K562 (cell line): ENCODE data around the gene PEX10. TPM values are rescaled to one million over a fixed set of nuclear protein-coding genes. Genes with fewer than 3 reads are reported as not detected.
A peak's percentile ranks its signal among the peaks of the same experiment; 100 is the strongest.

ENCODE experiments used
- CCNT2 ChIP-seq: IDR thresholded peaks from 2 replicates; pipeline ENCODE4 v1.6.1; 2011; ENCODE audit warnings: borderline replicate concordance, low read depth, mild to moderate bottlenecking, moderate library complexity, mixed read lengths, low read length; ENCODE audit not compliant: insufficient read length; ENCODE audit errors: extremely low read depth
- DDX20 ChIP-seq: fragments of 450-650 bp; IDR thresholded peaks from 2 replicates; pipeline ENCODE4 v1.6.1; 2016; ENCODE audit warnings: missing genetic modification characterization, low read depth, mild to moderate bottlenecking, missing compliant biosample characterization, moderate library complexity
- DIDO1 ChIP-seq: fragments of 450-650 bp; IDR thresholded peaks from 2 replicates; pipeline ENCODE4 v1.6.1; 2016; ENCODE audit warnings: low read depth, missing biosample characterization, missing genetic modification characterization
- DLX4 ChIP-seq: fragments of 250-450 bp; sonication (Bioruptor Pico); IDR thresholded peaks from 2 replicates; pipeline ENCODE4 v1.6.1; 2021; ENCODE audit warnings: mild to moderate bottlenecking
- E4F1 ChIP-seq: fragments of 250-450 bp; sonication (Bioruptor Pico); IDR thresholded peaks from 2 replicates; pipeline ENCODE4 v1.5.0; 2021; ENCODE audit warnings: mild to moderate bottlenecking, borderline replicate concordance
- ERF ChIP-seq: fragments of 450-650 bp; formaldehyde crosslinking; IDR thresholded peaks from 2 replicates; pipeline ENCODE4 v1.4.0; 2020; ENCODE audit warnings: mild to moderate bottlenecking, mixed read lengths
- FOS ChIP-seq: IDR thresholded peaks from 3 replicates; pipeline ENCODE4 v1.6.1; 2011; ENCODE audit not compliant: insufficient read length; ENCODE audit errors: extremely low read depth
- GTF2F1 ChIP-seq: IDR thresholded peaks from 2 replicates; pipeline ENCODE4 v1.6.1; 2011; ENCODE audit warnings: low read depth, low read length, improper control_type of control experiment
- IRF1 ChIP-seq: sonication (generic); formaldehyde crosslinking; IDR thresholded peaks from 2 replicates; pipeline ENCODE4 v1.8.0; 2022; ENCODE audit warnings: missing genetic modification reagents, mild to moderate bottlenecking, borderline replicate concordance
- MXD1 ChIP-seq: fragments of 250-450 bp; sonication (Bioruptor Pico); IDR thresholded peaks from 2 replicates; pipeline ENCODE4 v1.8.0; 2021; ENCODE audit warnings: borderline replicate concordance, mild to moderate bottlenecking, moderate library complexity; ENCODE audit not compliant: poor library complexity, severe bottlenecking
- PHTF2 ChIP-seq: fragments of 250-450 bp; sonication (Bioruptor Pico); IDR thresholded peaks from 2 replicates; pipeline ENCODE4 v1.5.0; 2021; ENCODE audit warnings: mild to moderate bottlenecking
- PURB ChIP-seq: sonication (generic); formaldehyde crosslinking; IDR thresholded peaks from 2 replicates; pipeline ENCODE4 v1.9.0; 2021; ENCODE audit warnings: low read depth, mild to moderate bottlenecking, missing genetic modification reagents
- RNF219 ChIP-seq: fragments of 250-450 bp; sonication (Bioruptor Pico); IDR thresholded peaks from 2 replicates; pipeline ENCODE4 v1.5.0; 2022; ENCODE audit warnings: mild to moderate bottlenecking
- STAT6 ChIP-seq: sonication (generic); formaldehyde crosslinking; IDR thresholded peaks from 2 replicates; pipeline ENCODE4 v1.8.1; 2023; ENCODE audit warnings: mild to moderate bottlenecking, missing genetic modification reagents
- YBX1 ChIP-seq: fragments of 450-650 bp; IDR thresholded peaks from 2 replicates; pipeline ENCODE4 v1.7.1; 2016; ENCODE audit warnings: mild to moderate bottlenecking
- ZNF12 ChIP-seq: sonication (generic); formaldehyde crosslinking; IDR thresholded peaks from 2 replicates; pipeline ENCODE4 v1.4.0; 2020; ENCODE audit warnings: mild to moderate bottlenecking, missing genetic modification reagents
- ZNF253 ChIP-seq: fragments of 250-450 bp; sonication (Bioruptor Pico); conservative IDR thresholded peaks from 2 replicates; pipeline ENCODE4 v1.6.1; 2021; ENCODE audit warnings: mild to moderate bottlenecking
- ZNF785 ChIP-seq: fragments of 250-450 bp; sonication (Bioruptor Pico); IDR thresholded peaks from 2 replicates; pipeline ENCODE4 v1.4.0; 2020; ENCODE audit warnings: mild to moderate bottlenecking
- polyA plus RNA-seq, 8 experiments: library from polyadenylated mRNA; depleted of rRNA in 4 of 8; stranded (reverse) in 5 of 8; unstranded in 3 of 8; fragments of >200 nt; fragmentation: Nextera tagmentation in 2 of 8; fragmentation: Illumina TruSeq in 1 of 8; extraction: Ambion mirVana in 2 of 8; extraction: Trizol in 1 of 8; gene quantifications; 2 replicates each; pipeline versions ENCODE4 v1.2.1 to v1.2.3, GENCODE V29; 2011 to 2014; ENCODE audit warnings: inconsistent platforms in 1 of 8, missing spikeins in 1 of 8
- total RNA-seq, 7 experiments: library from RNA; depleted of rRNA in 6 of 7; stranded (reverse); fragments of >200 nt in 6 of 7; fragmentation: Illumina TruSeq in 2 of 7; extraction: Trizol in 2 of 7; gene quantifications; 2 replicates each; pipeline versions ENCODE4 v1.2.1 to v1.2.3, GENCODE V29; 2011 to 2021; ENCODE audit warnings: low replicate concordance in 1 of 7

The PEX10 gene
- total and polyA plus RNA-seq, 9 of the 15 experiments (the other 6 are each of a cell fraction or from before 2014, with no cell fraction given): 0.03 to 26.2 (median 8.7) TPM

- TF ChIP-seq STAT6 (no peak), PHTF2 (no peak), DDX20 (no peak), ERF (CRISPR knock-in tag) (no peak), FOS (no peak), DLX4 (CRISPR knock-in tag) (no peak), IRF1 (CRISPR knock-in tag) (no peak), YBX1 (no peak), E4F1 (no peak), RNF219 (CRISPR knock-in tag) (no peak), CCNT2 (no peak), GTF2F1 (no peak), DIDO1 (tag) (no peak), MXD1 (no peak), PURB (CRISPR knock-in tag) (no peak), ZNF785 (CRISPR knock-in tag) (no peak), ZNF253 (CRISPR knock-in tag) (no peak), ZNF12 (0 out of 2 replicates have a peak, but pooled peaks have one; percentile 27)
These were observed 570 bp upstream of the PEX10 start (continued) for GRCh38 chr1:2412773-2413494.
